T-helper 2 cell treated with Interferon-gamma antibody and Interleukin-4, amounts not matched to agents 5 μg/mL and 100 μg/mL, for 36 hours (primary cell): ENCODE results near the gene PMVK.

Experiments used
- DNase-seq: peaks from one replicate; pipeline ENCODE4 v3.0.0; 2021; ENCODE audit warnings: low spot score
- H3K27ac Mint-ChIP-seq: one replicate; pipeline ENCODE4 v1.8.0; 2021; ENCODE audit warnings: mild to moderate bottlenecking, mixed read lengths
- H3K27me3 Mint-ChIP-seq: one replicate; pipeline ENCODE4 v1.8.0; 2021; ENCODE audit warnings: low read depth, mixed read lengths
- H3K36me3 Mint-ChIP-seq: one replicate; pipeline ENCODE4 v1.8.0; 2021; ENCODE audit warnings: low read depth, mixed read lengths
- H3K4me1 Mint-ChIP-seq: one replicate; pipeline ENCODE4 v1.8.0; 2021; ENCODE audit warnings: low read depth, mixed read lengths
- H3K4me3 Mint-ChIP-seq: one replicate; pipeline ENCODE4 v1.8.0; 2022; ENCODE audit warnings: mild to moderate bottlenecking, moderate library complexity, mixed read lengths
- H3K9me3 Mint-ChIP-seq: one replicate; pipeline ENCODE4 v1.8.0; 2021; ENCODE audit warnings: mixed read lengths

Gene PMVK

DNA sequence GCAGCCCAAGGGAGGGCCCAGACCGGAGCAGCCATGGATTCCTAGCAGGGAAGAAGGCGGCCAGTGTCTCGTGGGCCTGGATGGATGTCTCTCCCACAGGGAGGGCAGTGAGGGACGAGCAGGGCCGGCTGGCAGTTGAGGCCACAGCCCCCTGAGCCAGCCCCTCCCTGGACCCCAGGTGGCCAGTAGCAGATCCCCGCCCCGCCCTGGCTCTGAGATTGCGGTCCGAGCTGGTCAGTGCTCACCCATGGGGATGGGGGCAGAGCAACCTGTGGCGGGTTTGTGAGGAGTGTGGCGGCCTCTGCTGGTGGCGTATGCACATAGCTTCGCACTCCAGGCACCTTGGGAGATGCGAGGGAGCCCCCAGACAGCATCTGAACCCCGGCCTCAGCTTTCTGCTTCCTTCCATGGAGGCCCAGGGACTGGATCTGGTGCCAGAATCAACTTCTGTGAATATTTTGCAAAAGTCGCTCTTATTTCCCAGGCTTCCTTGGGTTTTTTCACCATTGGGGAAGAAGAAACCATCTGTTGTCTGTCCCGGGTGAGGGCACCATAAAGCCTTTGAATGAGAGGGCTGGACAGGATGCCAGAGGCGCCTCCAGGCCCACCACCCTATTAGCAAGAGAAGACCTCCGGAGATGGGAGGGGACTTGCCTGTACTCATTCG, 58.0 kb downstream of the PMVK start:
- no peaks in the 10 kb centered on the region for H3K36me3 Mint-ChIP-seq
- H3K27ac Mint-ChIP-seq, result no peak overlapping the region
- H3K4me3 Mint-ChIP-seq, result no peak overlapping the region
- H3K9me3 Mint-ChIP-seq, result no peaks in the 10 kb centered on the region
- H3K4me1 Mint-ChIP-seq, result peaks cover 5% of the 10 kb centered on the region
- peak; percentile 64 for DNase-seq
- H3K27me3 Mint-ChIP-seq, result peaks cover 3% of the 10 kb centered on the region

DNA sequence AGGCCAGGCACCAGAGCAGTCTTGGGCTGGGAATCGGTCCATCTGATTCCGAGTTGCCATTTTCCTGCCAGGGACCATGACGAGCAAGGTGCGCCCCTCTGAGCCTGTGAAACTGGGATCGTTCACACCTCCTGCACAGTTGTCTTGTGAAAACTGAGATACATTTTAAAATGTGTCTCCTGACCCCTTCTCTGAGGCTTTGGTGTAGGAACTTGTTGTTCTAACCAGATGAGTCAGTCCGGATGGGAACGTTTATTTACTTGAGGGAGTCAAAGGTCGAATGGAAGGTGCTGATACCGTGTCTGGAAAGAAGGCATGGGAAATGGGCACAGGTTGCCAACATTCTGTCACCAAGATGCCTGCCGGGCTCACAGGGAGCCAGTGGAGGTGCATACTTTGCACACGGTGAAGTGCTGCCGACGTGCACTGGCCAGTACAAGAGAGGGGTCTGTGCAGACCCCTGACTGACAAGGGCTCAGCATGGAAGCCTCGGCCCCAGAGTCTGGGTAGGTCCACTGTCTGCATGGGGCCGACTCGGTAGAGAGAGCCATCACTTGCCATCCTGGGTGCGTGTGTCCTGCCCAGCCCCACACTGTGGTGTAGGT, 59.0 kb downstream of the PMVK start:
- H3K27ac Mint-ChIP-seq, result no peak overlapping the region
- DNase-seq, result no peak
- no peaks in the 10 kb centered on the region for H3K36me3 Mint-ChIP-seq
- H3K4me3 Mint-ChIP-seq, result no peak overlapping the region
- peaks cover 3% of the 10 kb centered on the region for H3K27me3 Mint-ChIP-seq
- H3K4me1 Mint-ChIP-seq, result peaks cover 5% of the 10 kb centered on the region
- no peaks in the 10 kb centered on the region for H3K9me3 Mint-ChIP-seq

- no peak for DNase-seq
- peaks cover 3% of the 10 kb centered on the region for H3K27me3 Mint-ChIP-seq
- no peaks in the 10 kb centered on the region for H3K36me3 Mint-ChIP-seq
- H3K27ac Mint-ChIP-seq, result no peak overlapping the region
- H3K9me3 Mint-ChIP-seq, result no peaks in the 10 kb centered on the region
- H3K4me1 Mint-ChIP-seq, result peaks cover 5% of the 10 kb centered on the region
- no peak overlapping the region for H3K4me3 Mint-ChIP-seq
These were observed 59.6 kb downstream of the PMVK start for GRCh38 chr1:154876842-154877369.
